ENCODE measurements around the gene HHIPL2.
"Not testable (repeated sequence)": the region's sequence is repeated elsewhere in the genome, so short reads cannot be mapped to it uniquely, and the experiment has no call there.

- not testable (repeated sequence) for TF ChIP-seq CTCF, POLR2A (IDR thresholded peaks at IDR 0.05)
Measured at GRCh38 chr1:222479567-222479966, 68.3 kb downstream of the HHIPL2 start.
